Heart left ventricle (tissue), 16 donors: ENCODE measurements around the gene PRPF18. TPM values are rescaled to one million over a fixed set of nuclear protein-coding genes. Genes with fewer than 3 reads are reported as not detected.
A peak's percentile ranks its signal among the peaks of the same experiment; 100 is the strongest.

Source experiments
- ATAC-seq, 4 donors: fragments of 200-7000 bp; cut with Tn5 transposase; one replicate each; pipeline ENCODE4 v1.9.1; 2020 to 2022; ENCODE audit warnings: moderate library complexity in 4 of 4, mild to moderate bottlenecking in 3 of 4, moderate number of reproducible peaks in 1 of 4
- DNase-seq, 5 donors: peaks; one replicate each; pipeline ENCODE4 v3.0.0-alpha.2; 2020
- H3K27ac ChIP-seq, 12 donors: fragments of 200-600 bp; sonication (generic) in 4 of 12; one replicate each; pipeline versions ENCODE4 v1.5.0 to v1.8.0; 2016 to 2022; ENCODE audit warnings: mild to moderate bottlenecking in 2 of 12
- H3K27me3 ChIP-seq, 9 donors: fragments of 200-600 bp; sonication (generic) in 2 of 9; one replicate each; pipeline versions ENCODE4 v1.5.1 to v1.8.0; 2016 to 2022; ENCODE audit warnings: mild to moderate bottlenecking in 3 of 9
- H3K36me3 ChIP-seq, 9 donors: fragments of 200-600 bp; sonication (generic) in 2 of 9; one replicate each; pipeline versions ENCODE4 v1.5.0 to v1.8.0; 2018 to 2022; ENCODE audit warnings: mild to moderate bottlenecking in 2 of 9
- H3K4me1 ChIP-seq, 12 donors: fragments of 200-600 bp; sonication (generic) in 4 of 12; one replicate each; pipeline versions ENCODE4 v1.5.0 to v1.8.0; 2016 to 2022; ENCODE audit warnings: mild to moderate bottlenecking in 3 of 12
- H3K4me3 ChIP-seq, 12 donors: fragments of 200-600 bp; sonication (generic) in 4 of 12; one replicate each; pipeline versions ENCODE4 v1.5.0 to v1.8.0; 2017 to 2022; ENCODE audit warnings: mild to moderate bottlenecking in 9 of 12, moderate library complexity in 4 of 12
- H3K9me3 ChIP-seq, 12 donors: fragments of 200-600 bp; sonication (generic) in 4 of 12; one replicate each; pipeline versions ENCODE4 v1.5.0 to v1.8.0; 2016 to 2022; ENCODE audit warnings: mild to moderate bottlenecking in 1 of 12
- CTCF ChIP-seq, 12 donors: fragments of 200-600 bp; sonication (generic) in 4 of 12; IDR thresholded peaks; one replicate each; pipeline versions ENCODE4 v1.5.0 to v1.8.0; 2018 to 2022; ENCODE audit warnings: antibody characterized with exemption in 12 of 12, mild to moderate bottlenecking in 5 of 12
- POLR2A ChIP-seq, 2 donors: fragments of 450-650 bp; IDR thresholded peaks; one replicate each; pipeline ENCODE4 v1.6.1; 2017; ENCODE audit warnings: antibody characterized with exemption in 2 of 2, mild to moderate bottlenecking in 2 of 2, moderate library complexity in 2 of 2
- WGBS, 4 donors: extraction: QIAGEN DNeasy Blood & Tissue Kit in 2 of 4; methylation state at CpG; one replicate each; pipeline versions ENCODE4 v1.1.5 to v1.1.7; 2013 to 2018; 5-methylcytosine and 5-hydroxymethylcytosine counted together
- intact Hi-C, 10 donors: fragments of 100-400 bp; cut with DNase I; formaldehyde crosslinking; loops; one replicate each; pipeline versions ENCODE4 v1.11.1 to v1.14.2; 2022
- polyA plus RNA-seq, 2 donors: library from polyadenylated mRNA; stranded (reverse); fragments of 200-250 nt; gene quantifications; one replicate each; pipeline ENCODE4 v1.2.3, GENCODE V29; 2013
- total RNA-seq, 9 donors: library from RNA; depleted of rRNA in 2 of 9; stranded (reverse); fragments of >200 nt in 2 of 9; fragmentation: NEBNext Ultra II Directional in 3 of 9; extraction: Animal tissue kit (Norgen Biotek cat#: 25700) in 3 of 9; gene quantifications; one replicate each; pipeline versions ENCODE4 v1.1.0 to v1.2.4, GENCODE V29; 2016 to 2023
- donor health status: ischemic (EF 13 %, LVEDD 7.1; RV severe dilation, severe dysfunction).
- donor health status: healthy with polysubstance abuse.
- donor health status: DM: no; HTN: yes; CAD: no.
- donor health status: DM: no; HTN: no; CAD: no.
- donor health status: ischemic (EF 25% LVEDD 6.9; RV normal size, moderate dysfunction).
- donor health status: ischemic (EF 25% LVEDD 5.7; RV mildly dilated, moderate dysfunction).
- donor health status: healthy.
- donor health status: DM: yes; HTN: yes; CAD: no.
- donor health status: ischemic (EF 35%, LVEDD 5.7; RV mildly dilated, moderate dysfunction).
- donor health status: nonischemic (EF 11% LVEDD 7.7; RV severe dilation, severe dysfunction).
- donor health status: DM: yes; HTN: yes; CAD: no.
- donor health status: PGD.
- donor health status: ischemic (EF 29% LVEDD 5.4; RV normal size, mild dysfunction).
- donor health status: nonischemic (EF 23%, LVEDD 6.1; RV moderate dilation, normal function).

Gene PRPF18
- total and polyA plus RNA-seq, 11 donors = 8.9 to 19.1 (median 14.7) TPM

- H3K4me3 ChIP-seq = no peak overlapping the region
- H3K27ac ChIP-seq = peak overlapping the region; percentile 26 to 76 (median 52)
- H3K27me3 ChIP-seq = no peaks in the 10 kb centered on the region
- peak in 11 of 12 donors; percentile 81 to 97 (median 92) for TF ChIP-seq CTCF (IDR thresholded peaks at IDR 0.05)
- no peak for TF ChIP-seq POLR2A (IDR thresholded peaks at IDR 0.05)
- no peaks in the 10 kb centered on the region for H3K9me3 ChIP-seq
- ATAC-seq (peak; percentile 52 to 62 (median 62)), DNase-seq (peak; percentile 66 to 86 (median 69))
- WGBS, 4 donors = 21 to 29% (median 23%) methylated on average over 19 of the region's 19 CpGs
- peaks cover 0 to 95% (median 82%) of the 10 kb centered on the region in 9 donors for H3K36me3 ChIP-seq
- peaks cover 0 to 28% (median 21%) of the 10 kb centered on the region in 12 donors for H3K4me1 ChIP-seq
- intact Hi-C loops = loop anchor here (1.0 to 10.0 kb wide), 10 partner anchors 45 to 435 kb away; no protein-coding TSS in a partner anchor
These were observed 73.3 kb downstream of the PRPF18 start for GRCh38 chr10:13659887-13660550.

- no peaks in the 10 kb centered on the region for H3K27me3 ChIP-seq
- TF ChIP-seq POLR2A (IDR thresholded peaks at IDR 0.05) (no peak), CTCF (IDR thresholded peaks at IDR 0.05) (no peak)
- H3K9me3 ChIP-seq = no peaks in the 10 kb centered on the region
- ATAC-seq = peak in 2 of 4 donors; percentile 20 to 21
- H3K4me1 ChIP-seq = peaks cover 0 to 28% (median 20%) of the 10 kb centered on the region in 12 donors
- DNase-seq = no peak
- H3K27ac ChIP-seq = peak overlapping the region in 10 of 12 donors; percentile 12 to 76 (median 46)
- H3K36me3 ChIP-seq = peaks cover 0 to 95% (median 82%) of the 10 kb centered on the region in 9 donors
- intact Hi-C loops = loop anchor here (1.0 to 10.0 kb wide), 8 partner anchors 46 to 118 kb away; no protein-coding TSS in a partner anchor
- no peak overlapping the region for H3K4me3 ChIP-seq
- WGBS, 4 donors = 60 to 73% (median 66%) methylated on average over 7 of the region's 7 CpGs
These were observed 73.8 kb downstream of the PRPF18 start for GRCh38 chr10:13660551-13660920.

GRCh38 chr10:13661256-13661655 is 74.5 kb downstream of the PRPF18 start:
- TF ChIP-seq CTCF (IDR thresholded peaks at IDR 0.05) (no peak), POLR2A (IDR thresholded peaks at IDR 0.05) (no peak)
- Histone ChIP-seq H3K27ac (peak overlapping the region in 6 of 12 donors; percentile 12 to 69 (median 40)), H3K4me3 (no peak overlapping the region), H3K36me3 (peaks cover 0 to 95% (median 82%) of the 10 kb centered on the region in 9 donors), H3K9me3 (no peaks in the 10 kb centered on the region), H3K27me3 (no peaks in the 10 kb centered on the region), H3K4me1 (peaks cover 0 to 28% (median 20%) of the 10 kb centered on the region in 12 donors)
- DNase-seq (no peak), ATAC-seq (peak in 1 of 4 donors; percentile 14)
- 58 to 73% (median 67%) methylated on average over 8 of the region's 8 CpGs for WGBS, 4 donors
- intact Hi-C loops = loop anchor here in 7 of 10 donors (2.0 to 10.0 kb wide), 6 partner anchors 46 to 118 kb away; no protein-coding TSS in a partner anchor

- Histone ChIP-seq H3K36me3 (peaks cover 0 to 100% (median 97%) of the 10 kb centered on the region in 9 donors), H3K9me3 (no peaks in the 10 kb centered on the region), H3K4me1 (peaks cover 0 to 14% (median 2%) of the 10 kb centered on the region in 12 donors), H3K27ac (no peak overlapping the region), H3K27me3 (no peaks in the 10 kb centered on the region), H3K4me3 (no peak overlapping the region)
- no peak for ATAC-seq
- TF ChIP-seq POLR2A (IDR thresholded peaks at IDR 0.05) = no peak
- TF ChIP-seq CTCF (IDR thresholded peaks at IDR 0.05) = no peak
- 93 to 96% (median 95%) methylated on average over 20 of the region's 20 CpGs for WGBS, 4 donors
- DNase-seq = no peak
- intact Hi-C loops = loop anchor here in 4 of 10 donors (5.0 to 10.0 kb wide), 4 partner anchors 37 to 51 kb away; no protein-coding TSS in a partner anchor
These were observed 78.9 kb downstream of the PRPF18 start for GRCh38 chr10:13665516-13666262.
